Ascending aorta (tissue), 2 donors: ENCODE measurements around the gene CNOT6. TPM values are rescaled to one million over a fixed set of nuclear protein-coding genes. Genes with fewer than 3 reads are reported as not detected.

ENCODE experiments used
- DNase-seq, 2 donors: peaks; one replicate each; pipeline ENCODE4 v3.0.0-alpha.2; 2019; ENCODE audit warnings: low spot score in 2 of 2
- H3K27ac ChIP-seq, 2 donors: fragments of 200-600 bp; sonication (generic); one replicate each; pipeline ENCODE4 v1.5.1; 2016 to 2017; ENCODE audit warnings: mild to moderate bottlenecking in 1 of 2
- H3K27me3 ChIP-seq: fragments of 200-600 bp; sonication (generic); one replicate; pipeline ENCODE4 v1.5.1; 2017
- H3K36me3 ChIP-seq, 2 donors: fragments of 200-600 bp; sonication (generic); one replicate each; pipeline ENCODE4 v1.5.1; 2016
- H3K4me1 ChIP-seq, 2 donors: fragments of 200-600 bp; sonication (generic); one replicate each; pipeline ENCODE4 v1.5.1; 2016 to 2017; ENCODE audit warnings: mild to moderate bottlenecking in 1 of 2
- H3K4me3 ChIP-seq, 2 donors: fragments of 200-600 bp; sonication (generic); one replicate each; pipeline ENCODE4 v1.5.1; 2016 to 2017; ENCODE audit warnings: mild to moderate bottlenecking in 1 of 2
- H3K9me3 ChIP-seq, 2 donors: fragments of 200-600 bp; sonication (generic); one replicate each; pipeline ENCODE4 v1.5.1; 2016
- CTCF ChIP-seq, 3 experiments: fragments of 200-600 bp in 2 of 3; fragments of 450-650 bp in 1 of 3; sonication (generic) in 2 of 3; IDR thresholded peaks; one replicate each; pipeline ENCODE4 v1.5.1; 2016 to 2019; ENCODE audit warnings: antibody characterized with exemption in 3 of 3, mild to moderate bottlenecking in 1 of 3, moderate library complexity in 1 of 3
- intact Hi-C: fragments of 100-400 bp; cut with DNase I; formaldehyde crosslinking; loops from one replicate; pipeline ENCODE4 v1.15.1; 2023
- total RNA-seq: library from RNA; depleted of rRNA; stranded (reverse); fragments of >200 nt; gene quantifications from one replicate; pipeline ENCODE4 v1.1.0, GENCODE V29; 2016

CNOT6 gene
- total RNA-seq, 1 donor from 2014 or later = 12.0 TPM

DNA sequence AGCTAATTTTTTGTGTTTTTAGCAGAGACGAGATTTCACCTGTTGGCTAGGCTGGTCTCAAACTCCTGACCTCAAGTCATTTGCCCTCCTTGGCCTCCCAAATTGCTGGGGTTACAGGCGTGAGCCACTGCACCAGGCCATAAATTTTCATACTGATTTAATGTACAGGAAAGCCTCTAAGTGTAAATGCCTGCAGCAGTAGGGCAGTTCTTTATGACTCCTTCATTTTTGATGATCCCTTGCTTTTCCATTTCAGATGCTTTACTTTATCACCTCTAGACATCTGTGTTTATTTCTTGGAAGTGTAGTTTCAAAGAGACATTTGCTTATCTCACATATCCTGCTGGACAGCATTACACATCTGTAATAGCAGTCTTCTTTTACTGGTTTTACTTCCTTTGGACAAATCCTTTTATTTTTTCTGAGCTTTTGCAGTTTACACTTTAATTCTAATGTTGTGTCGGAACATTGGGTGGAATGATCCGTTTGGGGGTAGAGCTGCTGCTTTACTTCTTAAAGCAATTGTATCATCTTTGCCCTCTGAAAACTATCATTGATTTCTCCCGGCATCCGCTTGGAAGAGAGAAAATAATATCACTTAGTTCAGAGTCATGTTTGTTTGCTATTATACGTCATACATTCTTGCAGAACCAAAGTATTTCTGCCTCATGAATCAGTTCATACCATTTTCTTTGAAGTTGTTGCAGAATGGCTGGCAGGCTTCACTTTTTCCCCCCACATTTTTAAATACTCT, 61.2 kb downstream of the CNOT6 start:
- DNase-seq = no peak
- no peak overlapping the region for H3K4me3 ChIP-seq
- H3K9me3 ChIP-seq = no peaks in the 10 kb centered on the region
- TF ChIP-seq CTCF (IDR thresholded peaks at IDR 0.05) = no peak
- H3K27ac ChIP-seq = no peak overlapping the region
- H3K36me3 ChIP-seq = peaks cover 3 to 12% of the 10 kb centered on the region in 2 donors
- intact Hi-C loops = no loop called here
- no peaks in the 10 kb centered on the region for H3K27me3 ChIP-seq
- H3K4me1 ChIP-seq = no peaks in the 10 kb centered on the region

- H3K9me3 ChIP-seq = no peaks in the 10 kb centered on the region
- no peak overlapping the region for H3K4me3 ChIP-seq
- H3K36me3 ChIP-seq = peaks cover 0 to 6% of the 10 kb centered on the region in 2 donors
- DNase-seq = no peak
- intact Hi-C loops = no loop called here
- TF ChIP-seq CTCF (IDR thresholded peaks at IDR 0.05) = no peak
- no peaks in the 10 kb centered on the region for H3K4me1 ChIP-seq
- H3K27ac ChIP-seq = no peak overlapping the region
- H3K27me3 ChIP-seq = no peaks in the 10 kb centered on the region
Measured at GRCh38 chr5:180557217-180557809, 63.1 kb downstream of the CNOT6 start.

- Histone ChIP-seq H3K27ac (no peak overlapping the region), H3K4me3 (no peak overlapping the region), H3K9me3 (no peaks in the 10 kb centered on the region), H3K27me3 (no peaks in the 10 kb centered on the region), H3K4me1 (no peaks in the 10 kb centered on the region), H3K36me3 (peaks cover 0 to 6% of the 10 kb centered on the region in 2 donors)
- no peak for DNase-seq
- intact Hi-C loops = no loop called here
- TF ChIP-seq CTCF (IDR thresholded peaks at IDR 0.05) = no peak
Measured at GRCh38 chr5:180558232-180558631, 64.1 kb downstream of the CNOT6 start.

DNA sequence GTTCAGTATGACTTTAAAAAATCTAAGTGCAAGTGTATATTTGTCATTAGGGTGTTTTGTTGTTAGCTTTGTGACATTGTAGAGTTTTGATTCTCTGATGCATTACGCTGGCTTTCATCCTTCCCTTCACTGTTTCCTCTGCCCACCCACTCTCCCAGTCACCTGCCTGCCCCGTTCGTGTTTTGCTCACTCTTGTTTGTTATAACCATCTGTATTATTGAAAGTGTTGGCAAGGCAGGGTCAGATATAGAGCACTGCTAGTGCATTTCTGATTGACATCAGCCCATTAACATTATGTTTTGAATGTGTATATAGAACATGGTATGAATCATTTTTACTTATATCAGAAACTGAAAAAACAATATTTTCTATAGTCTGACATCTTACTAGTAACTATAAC, 69.8 kb downstream of the CNOT6 start:
- no peak for TF ChIP-seq CTCF (IDR thresholded peaks at IDR 0.05)
- DNase-seq = no peak

GRCh38 chr5:180568914-180569313, 74.7 kb downstream of the CNOT6 start:
- no peak overlapping the region for H3K27ac ChIP-seq
- DNase-seq = no peak
- H3K27me3 ChIP-seq = no peaks in the 10 kb centered on the region
- TF ChIP-seq CTCF (IDR thresholded peaks at IDR 0.05) = no peak
- H3K9me3 ChIP-seq = no peaks in the 10 kb centered on the region
- intact Hi-C loops = no loop called here
- H3K36me3 ChIP-seq = peaks cover 17 to 71% of the 10 kb centered on the region in 2 donors
- no peak overlapping the region for H3K4me3 ChIP-seq
- H3K4me1 ChIP-seq = no peaks in the 10 kb centered on the region

More for the DNA sequence above, 69.8 kb downstream of the CNOT6 start:
- Histone ChIP-seq H3K27ac (no peak overlapping the region), H3K27me3 (no peaks in the 10 kb centered on the region), H3K9me3 (no peaks in the 10 kb centered on the region), H3K4me1 (no peaks in the 10 kb centered on the region), H3K36me3 (peaks cover 6 to 43% of the 10 kb centered on the region in 2 donors), H3K4me3 (no peak overlapping the region)
- intact Hi-C loops = no loop called here
